Parathyroid adenoma (tissue), 2 donors: ENCODE data around the gene KCNA10.

Experiments
- H2AFZ ChIP-seq: fragments of 300-600 bp; sonication (generic); one replicate; pipeline ENCODE4 v1.7.0; 2017; ENCODE audit warnings: antibody characterized with exemption, mild to moderate bottlenecking
- H3K27ac ChIP-seq: fragments of 300-600 bp; sonication (generic); one replicate; pipeline ENCODE4 v1.7.0; 2017
- H3K27me3 ChIP-seq: fragments of 300-600 bp; sonication (generic); one replicate; pipeline ENCODE4 v1.7.0; 2017; ENCODE audit warnings: low read length; ENCODE audit not compliant: control insufficient read depth, insufficient read depth
- H3K36me3 ChIP-seq: fragments of 300-600 bp; sonication (generic); one replicate; pipeline ENCODE4 v1.7.0; 2017; ENCODE audit warnings: low read length; ENCODE audit not compliant: control insufficient read depth, insufficient read depth
- H3K4me1 ChIP-seq: fragments of 300-600 bp; sonication (generic); one replicate; pipeline ENCODE4 v1.7.0; 2017; ENCODE audit warnings: control low read depth
- H3K4me2 ChIP-seq: fragments of 300-600 bp; sonication (generic); one replicate; pipeline ENCODE4 v1.7.0; 2017; ENCODE audit warnings: low read length
- H3K4me3 ChIP-seq: fragments of 300-600 bp; sonication (generic); one replicate; pipeline ENCODE4 v1.7.0; 2017; ENCODE audit warnings: low read depth, low read length
- H3K79me2 ChIP-seq: fragments of 300-600 bp; sonication (generic); one replicate; pipeline ENCODE4 v1.7.0; 2017; ENCODE audit warnings: control low read depth
- H3K9ac ChIP-seq: fragments of 300-600 bp; sonication (generic); one replicate; pipeline ENCODE4 v1.7.0; 2017; ENCODE audit warnings: mild to moderate bottlenecking
- H3K9me3 ChIP-seq: fragments of 300-600 bp; sonication (generic); one replicate; pipeline ENCODE4 v1.7.0; 2017; ENCODE audit warnings: low read length; ENCODE audit not compliant: control insufficient read depth
- CTCF ChIP-seq: fragments of 300-600 bp; sonication (generic); IDR thresholded peaks from one replicate; pipeline ENCODE4 v1.7.0; 2017; ENCODE audit warnings: antibody characterized with exemption, mild to moderate bottlenecking
- donor health status: primary hyperparathyroidism.

The KCNA10 gene

GRCh38 chr1:110494036-110494435 lies 24.9 kb downstream of the KCNA10 start:
- Histone ChIP-seq H2AFZ (no peak overlapping the region), H3K9ac (no peak overlapping the region), H3K79me2 (no peaks in the 10 kb centered on the region), H3K36me3 (no peaks in the 10 kb centered on the region), H3K4me1 (no peaks in the 10 kb centered on the region), H3K27me3 (no peaks in the 10 kb centered on the region), H3K27ac (no peak overlapping the region), H3K4me2 (no peak overlapping the region), H3K9me3 (no peaks in the 10 kb centered on the region), H3K4me3 (no peak overlapping the region)
- TF ChIP-seq CTCF: no peak

- Histone ChIP-seq H3K4me1 (no peaks in the 10 kb centered on the region), H3K36me3 (no peaks in the 10 kb centered on the region), H3K9me3 (no peaks in the 10 kb centered on the region), H3K79me2 (no peaks in the 10 kb centered on the region), H3K4me2 (no peak overlapping the region), H2AFZ (no peak overlapping the region), H3K27me3 (no peaks in the 10 kb centered on the region), H3K4me3 (no peak overlapping the region), H3K9ac (no peak overlapping the region), H3K27ac (no peak overlapping the region)
- no peak for TF ChIP-seq CTCF
These were observed 25.8 kb downstream of the KCNA10 start for GRCh38 chr1:110493059-110493699.

GRCh38 chr1:110492573-110492972 lies 26.4 kb downstream of the KCNA10 start:
- H3K9me3 ChIP-seq: no peaks in the 10 kb centered on the region
- H3K79me2 ChIP-seq: no peaks in the 10 kb centered on the region
- H3K36me3 ChIP-seq: no peaks in the 10 kb centered on the region
- H2AFZ ChIP-seq: no peak overlapping the region
- no peaks in the 10 kb centered on the region for H3K27me3 ChIP-seq
- H3K4me2 ChIP-seq: no peak overlapping the region
- no peak overlapping the region for H3K9ac ChIP-seq
- no peak overlapping the region for H3K27ac ChIP-seq
- no peaks in the 10 kb centered on the region for H3K4me1 ChIP-seq
- no peak for TF ChIP-seq CTCF
- H3K4me3 ChIP-seq: no peak overlapping the region

DNA sequence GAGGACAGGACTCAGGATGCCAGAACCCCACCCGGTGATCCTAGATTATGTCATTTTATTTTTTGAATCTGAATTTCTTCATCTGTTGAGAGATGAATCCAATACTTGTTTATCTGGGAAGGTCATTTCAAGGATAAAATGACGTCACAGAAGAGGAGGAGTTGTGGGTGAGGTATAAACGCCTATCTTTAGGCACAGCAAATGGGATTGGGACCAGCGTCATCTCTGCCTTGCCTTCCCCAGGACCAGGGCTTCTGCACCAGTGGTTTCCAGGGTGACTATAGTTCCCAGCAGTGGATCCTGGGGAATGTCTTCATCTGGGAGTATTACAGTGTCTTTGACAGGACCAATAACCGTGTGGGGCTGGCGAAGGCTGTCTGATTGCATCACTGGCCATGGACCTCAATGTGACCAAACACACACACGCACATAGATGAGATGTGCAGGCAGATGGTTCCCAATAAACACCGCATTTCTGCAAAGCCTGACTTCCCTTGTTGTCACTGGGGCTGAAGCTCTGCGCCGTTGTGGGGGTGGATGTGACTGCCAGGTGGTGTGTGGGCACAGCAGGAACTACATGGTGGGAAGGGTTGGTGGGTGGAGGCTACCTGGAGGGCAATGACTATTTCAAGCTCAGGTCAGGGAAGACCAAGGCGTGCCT lies 28.1 kb downstream of the KCNA10 start:
- Histone ChIP-seq H3K4me2 (no peak overlapping the region), H3K27ac (no peak overlapping the region), H3K79me2 (no peaks in the 10 kb centered on the region), H3K9me3 (no peaks in the 10 kb centered on the region), H3K4me3 (no peak overlapping the region), H2AFZ (no peak overlapping the region), H3K36me3 (no peaks in the 10 kb centered on the region), H3K9ac (no peak overlapping the region), H3K27me3 (no peaks in the 10 kb centered on the region), H3K4me1 (no peaks in the 10 kb centered on the region)
- no peak for TF ChIP-seq CTCF
